ENCODE results near the gene EDARADD. TPM values are rescaled to one million over a fixed set of nuclear protein-coding genes. Genes with fewer than 3 reads are reported as not detected.
A peak's percentile ranks its signal among the peaks of the same experiment; 100 is the strongest.

EDARADD gene
- total RNA-seq, 6 experiments from 2014 or later: 0.43 TPM; not detected in 4

- Mint-ChIP-seq H3K4me3 (no peak overlapping the region), H3K27me3 (ENCODE audit: insufficient read depth) (peaks cover 7% of the 10 kb centered on the region), H3K4me1 (ENCODE audit: low read depth) (peaks cover 22% of the 10 kb centered on the region), H3K36me3 (ENCODE audit: low read depth) (no peaks in the 10 kb centered on the region), H3K27ac (no peak overlapping the region), H3K9me3 (no peaks in the 10 kb centered on the region)
- TF ChIP-seq CTCF (IDR thresholded peaks at IDR 0.05): no peak
- no peak for DNase-seq
Measured at GRCh38 chr1:236514703-236515442, 120.8 kb downstream of the EDARADD start.

GRCh38 chr1:236515443-236515958, 121.4 kb downstream of the EDARADD start:
- no peak for DNase-seq
- Mint-ChIP-seq H3K4me1 (ENCODE audit: low read depth) (peaks cover 22% of the 10 kb centered on the region), H3K27me3 (ENCODE audit: insufficient read depth) (peaks cover 7% of the 10 kb centered on the region), H3K27ac (no peak overlapping the region), H3K36me3 (ENCODE audit: low read depth) (no peaks in the 10 kb centered on the region), H3K9me3 (no peaks in the 10 kb centered on the region), H3K4me3 (no peak overlapping the region)
- TF ChIP-seq CTCF (IDR thresholded peaks at IDR 0.05): no peak

GRCh38 chr1:236516929-236517704, 123.0 kb downstream of the EDARADD start:
- TF ChIP-seq CTCF (IDR thresholded peaks at IDR 0.05): no peak
- Mint-ChIP-seq H3K27ac (no peak overlapping the region), H3K9me3 (no peaks in the 10 kb centered on the region), H3K27me3 (ENCODE audit: insufficient read depth) (peaks cover 10% of the 10 kb centered on the region), H3K4me1 (ENCODE audit: low read depth) (peaks cover 22% of the 10 kb centered on the region), H3K36me3 (ENCODE audit: low read depth) (no peaks in the 10 kb centered on the region), H3K4me3 (peak overlapping the region; percentile 72)
- peak; percentile 63 for DNase-seq

- Mint-ChIP-seq H3K4me1 (ENCODE audit: low read depth) (peaks cover 32% of the 10 kb centered on the region), H3K27ac (no peak overlapping the region), H3K36me3 (ENCODE audit: low read depth) (no peaks in the 10 kb centered on the region), H3K4me3 (no peak overlapping the region), H3K27me3 (ENCODE audit: insufficient read depth) (peaks cover 10% of the 10 kb centered on the region), H3K9me3 (no peaks in the 10 kb centered on the region)
- DNase-seq: no peak
- no peak for TF ChIP-seq CTCF (IDR thresholded peaks at IDR 0.05)
Measured at GRCh38 chr1:236518322-236518721, 124.2 kb downstream of the EDARADD start.

- no peak for DNase-seq
- H3K27me3 Mint-ChIP-seq (ENCODE audit: insufficient read depth): peaks cover 12% of the 10 kb centered on the region
- H3K27ac Mint-ChIP-seq: no peak overlapping the region
- H3K36me3 Mint-ChIP-seq (ENCODE audit: low read depth): no peaks in the 10 kb centered on the region
- no peak for TF ChIP-seq CTCF (IDR thresholded peaks at IDR 0.05)
- H3K4me3 Mint-ChIP-seq: no peak overlapping the region
- no peaks in the 10 kb centered on the region for H3K9me3 Mint-ChIP-seq
- peaks cover 42% of the 10 kb centered on the region for H3K4me1 Mint-ChIP-seq (ENCODE audit: low read depth)
Measured at GRCh38 chr1:236520445-236521005, 126.4 kb downstream of the EDARADD start.
